ENCODE data around the gene CNPPD1.

The CNPPD1 gene

DNA sequence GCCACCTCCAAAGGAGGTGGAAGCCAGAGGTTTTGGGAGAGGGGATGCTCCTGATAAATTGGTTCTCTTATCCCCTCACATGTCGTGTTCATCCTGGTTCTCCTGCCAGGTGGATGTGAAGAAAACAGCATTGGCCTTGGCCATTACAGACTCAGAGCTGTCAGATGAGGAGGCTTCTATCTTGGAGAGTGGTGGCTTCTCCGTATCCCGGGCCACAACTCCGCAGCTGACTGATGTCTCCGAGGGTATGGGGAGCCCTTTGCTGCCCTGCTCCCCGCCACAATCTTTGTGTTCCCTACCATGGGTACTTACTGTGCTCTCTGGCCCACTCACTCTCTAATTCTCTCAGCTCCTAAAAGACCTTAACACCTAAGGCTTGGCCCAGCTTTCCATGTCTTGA, 4.8 kb upstream of the CNPPD1 start:
- DNase-seq, result no peak

DNA sequence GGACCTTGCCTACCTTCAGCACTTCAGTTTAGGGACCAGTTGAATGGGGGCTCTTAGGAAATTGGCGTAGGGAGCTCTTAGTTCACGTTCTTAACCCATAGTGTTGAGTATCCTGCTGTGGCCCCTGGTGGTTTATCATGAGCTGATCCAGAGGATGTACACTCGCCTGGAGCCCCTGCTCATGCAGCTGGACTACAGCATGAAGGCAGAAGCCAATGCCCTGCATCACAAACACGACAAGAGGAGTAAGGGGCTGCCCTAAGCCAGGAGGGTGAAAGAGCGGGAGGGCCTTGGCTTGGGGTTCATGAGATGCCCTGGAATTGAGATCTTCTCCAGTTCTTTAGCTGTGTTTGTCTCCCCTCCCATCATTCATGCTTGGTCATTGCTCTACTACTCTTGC, 4.2 kb upstream of the CNPPD1 start:
- no peak for DNase-seq

DNA sequence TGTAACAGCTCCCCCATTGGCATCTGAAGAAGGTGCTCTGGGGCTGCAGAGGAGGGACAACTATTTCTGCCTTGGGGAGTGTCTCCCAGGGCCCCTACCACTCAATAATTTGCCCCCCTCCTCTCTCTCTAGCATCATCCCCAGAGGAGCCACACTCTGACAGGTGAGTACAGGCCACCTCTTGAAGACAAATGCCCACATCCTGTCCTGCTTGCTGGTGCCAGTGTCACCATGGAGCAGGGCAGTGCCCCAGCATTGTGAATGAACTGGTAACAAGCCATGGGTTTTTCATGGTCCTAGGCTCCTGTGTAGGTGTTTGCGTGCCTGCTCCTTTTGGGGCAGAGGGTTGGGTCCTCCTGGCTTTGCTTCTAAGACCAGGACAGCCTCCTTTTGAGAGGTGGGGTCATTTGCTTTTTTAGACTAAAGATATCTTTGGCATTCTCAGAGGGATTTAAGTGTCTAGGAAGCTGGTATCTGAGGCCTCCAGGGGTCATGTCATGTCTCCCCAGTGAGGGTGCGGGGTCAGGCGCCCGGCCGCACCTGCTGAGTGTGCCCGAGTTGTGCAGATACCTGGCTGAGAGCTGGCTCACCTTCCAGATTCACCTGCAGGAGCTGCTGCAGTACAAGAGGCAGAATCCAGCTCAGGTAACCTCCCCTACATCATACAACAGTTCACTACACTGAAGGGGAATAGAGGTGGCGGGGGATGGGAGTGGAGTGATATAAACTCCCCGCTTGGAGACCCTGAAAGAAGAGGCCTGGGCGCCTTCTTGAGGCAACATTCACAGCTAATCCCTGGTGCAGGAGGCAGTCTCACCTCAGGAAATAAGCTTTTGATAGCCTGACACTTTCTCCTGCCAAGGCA, 3.1 kb upstream of the CNPPD1 start:
- no peak for DNase-seq

DNA sequence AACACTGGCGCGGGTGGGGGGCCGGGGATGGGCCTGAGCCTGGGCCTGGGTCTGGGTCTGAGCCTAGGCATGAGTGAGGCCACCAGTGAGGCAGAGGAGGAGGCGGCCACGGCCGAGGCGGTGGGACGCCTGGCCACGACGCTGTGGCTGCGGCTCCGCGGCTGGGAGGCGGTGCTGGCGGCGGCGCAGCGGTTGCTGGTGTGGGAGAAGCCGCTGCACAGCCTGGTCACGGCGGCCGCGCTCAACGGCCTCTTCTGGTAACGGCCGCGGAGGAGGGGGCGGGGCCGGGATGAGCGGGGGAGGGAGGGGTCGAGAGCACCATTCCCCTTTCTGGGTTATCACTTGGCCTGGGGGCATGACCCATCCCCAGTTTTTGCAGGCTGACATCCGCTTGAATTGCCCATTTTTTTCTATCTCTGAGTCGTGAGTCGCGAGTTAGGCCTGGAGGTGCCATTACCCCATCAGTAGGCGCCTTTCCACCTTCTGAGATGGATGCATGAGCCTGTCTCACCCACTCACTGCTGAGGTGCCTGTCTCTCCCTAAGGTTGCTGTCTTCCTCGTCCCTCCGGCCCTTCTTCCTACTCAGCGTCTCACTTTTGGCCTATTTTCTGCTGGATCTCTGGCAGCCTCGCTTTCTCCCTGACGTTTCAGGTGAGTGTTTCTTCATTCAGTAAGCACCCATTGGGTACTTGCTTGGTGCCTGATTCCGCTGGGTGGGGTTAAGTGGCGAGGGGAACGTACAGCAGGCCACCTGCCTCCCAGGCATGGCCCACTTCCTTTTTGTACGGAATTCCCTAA, 1.9 kb upstream of the CNPPD1 start:
- peak in 25 of 51 donors; percentile 19 to 83 (median 55) for DNase-seq

DNA sequence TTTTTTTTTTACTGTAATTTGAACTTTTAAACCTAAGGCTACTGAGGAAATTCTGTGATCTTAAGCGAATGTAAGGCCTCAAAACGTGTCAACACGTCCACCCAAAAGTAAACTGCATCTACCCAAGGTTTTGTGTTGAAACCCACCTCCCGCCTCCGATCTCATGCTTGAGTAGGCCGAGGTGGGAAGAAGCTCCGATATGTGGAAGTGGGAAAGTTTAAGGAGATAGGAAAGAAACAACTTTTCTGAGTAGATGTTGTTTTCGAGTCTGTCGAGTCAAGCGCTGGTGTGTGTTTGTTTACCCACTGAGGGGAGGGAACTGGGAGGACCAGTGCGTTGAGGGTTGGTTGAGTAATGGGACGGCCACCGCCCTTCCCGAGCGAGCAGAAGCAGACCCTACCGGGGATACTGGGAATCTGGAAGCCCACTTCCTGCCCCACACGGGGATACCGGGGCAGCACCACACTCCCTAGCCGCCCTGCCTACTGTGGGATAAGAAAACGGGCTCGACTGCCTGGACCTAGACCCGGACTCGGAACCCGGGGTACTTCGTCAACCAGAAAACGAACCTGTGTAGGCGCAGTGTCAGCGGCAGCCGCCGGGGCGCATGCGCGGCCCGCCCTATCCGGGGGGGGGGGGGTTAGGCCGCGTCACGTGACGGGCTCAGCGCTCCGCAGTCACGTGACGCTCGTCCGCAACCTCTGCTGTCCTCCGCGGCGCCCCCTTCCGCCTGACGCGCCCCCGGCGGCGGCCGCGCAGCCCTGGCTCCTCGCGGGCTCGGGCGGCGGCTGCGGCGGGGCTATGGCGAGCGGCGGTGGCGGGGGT, 1.0 kb upstream of the CNPPD1 start, which contains the start of gene RETREG2:
TSS of gene RETREG2 (plus strand) at position 724 of the 825 bp plus-strand sequence. CDS start at position 802, 78 bp downstream.
- DNase-seq, result peak; percentile 53 to 94 (median 79)

DNA sequence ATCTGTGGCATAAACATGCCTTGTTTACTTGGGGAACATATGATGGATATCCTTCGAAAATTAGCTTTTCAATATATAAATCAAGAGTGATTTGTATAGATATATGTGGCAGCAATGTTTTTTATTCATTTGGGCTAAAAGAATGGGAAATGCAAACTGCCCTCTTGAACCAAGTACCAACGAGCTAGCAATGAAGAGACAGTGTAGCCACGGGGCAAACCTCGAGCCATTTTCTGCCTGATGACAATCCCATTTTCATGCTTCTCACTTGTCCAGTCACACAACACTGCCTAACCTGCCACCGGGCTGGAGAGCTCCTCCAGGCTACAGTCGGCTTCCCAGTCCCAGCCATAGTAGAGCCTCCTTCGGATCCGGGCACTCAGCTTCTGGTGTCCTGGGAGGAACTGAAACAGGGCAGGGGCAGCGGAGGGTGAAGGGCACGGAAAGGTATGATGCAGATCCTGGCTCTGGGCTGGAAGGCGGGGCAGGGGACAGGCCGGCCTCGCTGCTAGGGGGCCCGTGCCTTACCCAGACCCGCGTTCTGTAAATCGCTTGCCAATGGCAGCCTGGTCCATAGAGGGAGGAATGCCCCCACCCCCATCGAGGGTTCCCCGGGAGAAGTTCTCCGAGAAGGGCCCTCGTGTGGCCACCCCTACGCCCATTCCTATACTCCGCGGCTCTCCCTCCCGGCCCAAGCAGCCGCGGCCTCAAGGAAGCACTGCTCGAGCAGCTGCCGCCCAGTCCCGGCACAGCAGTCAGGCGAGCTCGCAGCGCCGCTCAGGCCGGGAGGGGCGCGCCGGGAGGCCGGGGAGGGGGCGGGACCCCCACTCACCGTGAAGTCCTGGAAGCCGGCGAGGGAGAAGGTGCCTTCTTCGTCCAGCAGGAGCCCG, 552 bp downstream of the CNPPD1 start:
- peak in 35 of 51 donors; percentile 20 to 86 (median 55) for DNase-seq

DNA sequence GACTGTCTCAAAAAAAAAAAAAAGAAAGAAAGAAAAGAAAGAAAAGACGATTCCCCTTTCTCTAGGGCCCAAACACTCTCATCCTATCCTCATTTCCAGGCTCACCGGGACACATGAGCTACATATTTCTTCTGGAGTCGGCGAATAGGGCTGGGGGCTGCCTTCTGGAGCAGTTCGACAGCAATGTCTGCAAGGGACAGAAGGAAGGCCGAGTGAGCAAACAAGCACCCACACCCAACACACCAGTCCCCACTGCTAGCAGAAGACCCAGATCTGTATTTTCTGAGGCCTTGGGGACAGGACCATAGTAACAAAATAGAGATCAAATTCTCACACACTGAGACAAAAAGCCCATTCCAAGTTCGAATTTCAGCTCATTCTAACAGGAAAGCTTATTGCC, 1.2 kb downstream of the CNPPD1 start:
- DNase-seq, result no peak

DNA sequence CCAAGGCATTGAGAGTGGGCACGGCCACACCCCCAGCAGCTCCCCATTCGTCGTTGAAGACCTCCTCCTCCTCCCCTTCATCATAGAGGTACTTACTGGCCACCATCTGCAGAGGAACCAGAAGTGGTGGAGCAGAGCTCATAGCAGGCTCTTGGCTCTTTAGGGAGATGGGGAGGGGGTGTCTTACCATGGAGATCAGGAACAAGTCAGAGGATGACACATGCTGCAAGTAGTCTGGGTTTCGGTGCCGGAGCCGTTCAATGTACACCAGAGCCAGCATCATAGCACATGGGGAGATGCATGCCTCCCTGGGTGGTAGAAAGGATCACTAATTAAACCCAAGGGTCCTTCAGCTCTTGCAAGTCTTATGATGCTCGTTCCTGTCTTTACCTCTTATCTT, 1.9 kb downstream of the CNPPD1 start:
- DNase-seq, result no peak

DNA sequence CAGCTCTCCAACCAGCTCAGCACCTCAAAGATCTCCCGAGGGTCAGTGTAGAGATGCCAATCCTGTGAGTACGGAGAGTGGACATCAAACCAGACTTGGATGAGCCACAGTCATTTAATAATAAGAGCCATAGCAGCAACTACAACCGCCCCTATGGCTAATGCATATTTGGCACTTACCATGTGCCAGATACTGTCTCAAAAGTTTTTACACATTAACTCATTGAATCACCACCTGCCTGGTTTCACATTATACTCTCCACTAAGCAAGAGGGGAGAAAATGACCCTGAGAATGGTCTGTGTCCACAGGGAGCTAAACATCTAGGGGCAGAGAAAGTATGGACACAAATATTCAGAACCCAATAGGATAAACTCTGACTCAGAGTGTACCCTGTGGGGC, 2.6 kb downstream of the CNPPD1 start:
- no peak for DNase-seq

DNA sequence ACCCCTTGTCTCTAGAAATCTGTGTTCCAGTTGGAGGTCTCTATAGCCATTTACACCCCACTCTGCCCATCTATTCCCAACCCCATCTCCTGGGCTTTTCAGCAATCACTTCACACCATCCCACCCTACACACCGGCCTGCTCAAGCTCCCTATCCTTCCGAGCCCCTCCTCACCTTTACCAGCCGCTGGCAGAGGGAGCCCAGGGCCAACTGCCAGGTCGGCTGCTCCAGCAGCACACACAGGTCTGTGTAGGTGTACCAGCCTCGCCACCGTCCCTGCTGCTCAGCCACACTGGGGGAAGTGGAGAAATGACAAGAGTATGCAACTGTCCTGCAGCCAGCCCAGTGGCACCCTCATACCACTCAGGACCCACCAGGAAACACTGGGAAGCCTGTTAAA, 3.5 kb downstream of the CNPPD1 start:
- DNase-seq, result no peak

DNA sequence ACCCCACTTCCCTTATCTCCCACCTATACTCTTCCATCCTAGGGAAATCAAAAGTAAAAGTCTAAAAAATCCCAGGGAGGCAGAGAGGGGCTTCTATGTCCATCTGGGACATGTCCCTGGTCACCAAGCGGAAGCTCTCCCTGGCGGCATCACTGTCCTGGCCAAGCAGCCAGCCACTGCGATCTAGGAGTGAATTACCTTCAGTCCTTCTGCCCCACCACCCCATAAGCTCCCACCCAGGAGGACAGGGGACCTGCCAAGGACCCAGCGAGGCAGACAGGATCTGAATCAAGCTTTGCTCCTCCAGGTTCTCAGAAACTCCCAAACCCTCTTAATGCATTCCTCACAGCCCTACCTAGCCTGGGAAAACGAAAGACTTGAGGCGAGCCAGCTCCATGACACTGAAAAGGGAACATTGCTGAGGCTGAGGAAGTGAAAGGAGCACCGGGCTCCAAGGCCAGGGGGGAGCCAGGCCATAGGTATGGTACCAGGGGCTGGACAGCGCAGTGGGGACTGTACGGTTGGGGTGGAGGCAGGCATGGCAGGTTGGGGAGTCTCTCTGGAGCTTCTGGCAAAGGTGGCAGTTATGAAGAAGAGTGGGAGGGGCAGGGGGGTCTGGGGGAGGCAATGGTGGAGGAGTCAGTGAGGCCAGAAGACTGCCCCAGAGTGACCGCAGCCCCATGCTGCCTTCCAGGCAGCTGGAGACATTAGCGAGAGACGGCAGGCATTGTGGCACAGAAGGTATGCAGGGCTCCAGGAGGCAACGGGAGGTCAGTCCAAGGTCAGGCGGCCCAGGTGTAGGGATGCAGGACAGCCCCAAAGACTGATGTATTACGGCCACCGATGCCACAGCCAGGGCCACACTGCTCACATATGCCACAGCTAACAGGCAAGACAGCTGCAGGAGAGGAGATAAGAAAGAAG, 4.2 kb downstream of the CNPPD1 start:
- DNase-seq, result no peak

DNA sequence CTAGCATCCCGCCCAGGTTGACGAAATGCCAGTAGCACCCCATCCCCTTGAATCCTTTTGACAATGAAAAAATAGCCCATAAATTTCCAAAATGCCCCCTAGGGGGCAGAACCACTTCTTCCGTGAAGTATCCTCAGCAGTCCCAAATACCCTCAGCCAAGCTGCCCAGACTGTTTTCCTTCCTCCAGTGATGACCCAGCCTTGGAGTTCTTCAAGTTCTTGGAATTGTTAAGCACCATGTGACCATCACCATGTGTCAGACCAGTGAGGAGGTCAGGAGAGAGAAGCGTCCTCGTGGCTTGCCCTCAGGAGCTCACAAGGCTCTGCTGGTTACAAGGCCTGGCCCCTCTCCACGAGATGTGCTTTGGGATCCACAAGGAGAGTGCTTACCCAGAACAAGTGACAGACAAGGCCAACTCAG, 5.5 kb downstream of the CNPPD1 start:
- DNase-seq, result peak in 15 of 51 donors; percentile 10 to 44 (median 27)

DNA sequence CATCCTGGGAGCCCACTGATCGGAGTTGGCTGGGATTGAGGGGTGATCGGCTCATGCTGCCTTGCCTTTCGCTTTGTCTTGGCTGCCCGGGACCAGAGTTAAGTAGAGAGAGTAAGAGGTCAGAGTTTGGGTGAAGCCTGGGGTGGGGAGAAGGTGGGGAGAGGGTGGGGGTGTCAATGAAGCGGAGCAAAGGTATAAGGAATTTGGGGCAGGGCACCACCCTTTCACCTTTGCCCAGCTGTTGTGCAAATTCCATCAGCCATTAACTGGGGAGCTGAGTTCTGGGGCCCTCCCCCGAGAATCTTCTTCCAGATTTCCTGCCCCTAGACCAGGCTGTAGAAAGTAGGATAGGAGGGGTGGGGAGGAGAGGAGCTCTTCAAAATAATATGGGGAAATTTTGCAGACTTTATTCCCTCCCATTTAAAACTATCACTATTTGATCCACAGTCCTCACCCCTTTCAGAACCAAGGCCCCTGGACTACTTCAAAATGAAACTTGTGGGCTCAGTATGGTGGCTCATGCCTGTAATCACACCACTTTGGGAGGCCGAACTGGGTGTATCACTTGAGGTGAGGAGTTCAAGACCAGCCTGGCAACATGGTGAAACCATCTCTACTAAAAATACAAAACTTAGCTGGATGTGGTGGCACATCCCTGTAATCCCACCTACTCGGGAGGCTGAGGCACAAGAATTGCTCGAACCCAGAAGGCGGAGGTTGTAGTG, 6.6 kb downstream of the CNPPD1 start, which contains the start of gene SLC23A3:
TSS of gene SLC23A3 (minus strand) at position 100 of the 725 bp plus-strand sequence. CDS start at position 55, 45 bp downstream.
- no peak for DNase-seq

DNA sequence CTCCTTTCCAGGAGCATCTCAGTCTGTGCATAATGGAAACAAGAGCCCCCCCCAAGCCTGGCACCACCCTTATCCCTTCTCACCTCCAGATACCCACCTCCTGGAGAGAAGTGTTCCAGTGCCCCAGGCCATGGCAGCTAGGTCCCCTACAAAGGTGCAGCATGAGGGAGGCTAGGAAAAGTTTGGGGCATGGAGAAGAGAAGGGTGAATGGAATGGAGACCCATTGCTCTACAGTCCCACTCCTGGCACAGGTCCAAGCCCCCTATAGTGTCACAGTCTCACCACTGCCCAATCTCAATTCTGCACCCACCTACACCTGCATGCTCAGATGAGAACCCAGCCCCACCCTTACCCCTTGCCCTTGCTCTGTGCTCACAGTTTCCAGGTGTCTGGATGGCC, 7.8 kb downstream of the CNPPD1 start:
- DNase-seq, result no peak

DNA sequence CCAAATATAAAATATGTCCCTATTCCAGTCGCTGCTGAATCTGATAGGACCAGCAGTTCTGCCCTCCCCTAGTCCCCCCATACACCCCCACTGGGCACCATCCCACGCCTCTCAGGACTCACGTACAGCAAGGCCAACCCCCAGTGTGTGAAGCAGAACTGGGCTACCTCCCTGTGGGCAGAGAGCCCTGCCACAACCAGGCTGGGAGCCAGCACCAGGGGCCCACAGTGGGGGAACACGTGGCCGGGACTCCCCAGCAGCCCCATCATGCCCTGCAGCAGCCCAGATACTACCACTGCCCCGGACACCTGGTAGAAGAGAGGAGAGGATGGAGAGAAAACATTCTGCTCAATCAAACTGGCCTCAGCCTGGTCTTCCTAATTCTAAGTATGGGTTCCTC, 8.2 kb downstream of the CNPPD1 start:
- DNase-seq, result peak in 6 of 51 donors; percentile 4 to 25 (median 12)

DNA sequence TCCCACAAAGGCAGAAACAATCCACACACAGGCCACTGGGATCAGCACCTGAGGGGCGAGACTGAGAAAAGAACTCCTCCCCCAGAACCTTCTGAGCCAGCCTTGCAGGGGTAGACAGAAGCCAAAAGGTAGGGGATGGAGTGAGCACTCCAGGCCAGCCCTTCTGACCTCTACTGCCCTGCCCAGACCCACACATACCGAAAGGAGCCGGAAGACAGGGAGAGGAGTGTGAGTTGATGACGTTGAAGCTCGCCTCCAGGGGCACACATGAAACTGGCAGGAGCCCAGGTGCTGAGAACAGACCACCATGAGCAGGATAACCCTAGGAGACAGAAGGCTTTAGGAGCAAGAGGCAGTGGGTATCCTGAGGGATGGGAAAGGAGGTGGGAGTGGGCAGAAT, 8.7 kb downstream of the CNPPD1 start:
- DNase-seq, result no peak

DNA sequence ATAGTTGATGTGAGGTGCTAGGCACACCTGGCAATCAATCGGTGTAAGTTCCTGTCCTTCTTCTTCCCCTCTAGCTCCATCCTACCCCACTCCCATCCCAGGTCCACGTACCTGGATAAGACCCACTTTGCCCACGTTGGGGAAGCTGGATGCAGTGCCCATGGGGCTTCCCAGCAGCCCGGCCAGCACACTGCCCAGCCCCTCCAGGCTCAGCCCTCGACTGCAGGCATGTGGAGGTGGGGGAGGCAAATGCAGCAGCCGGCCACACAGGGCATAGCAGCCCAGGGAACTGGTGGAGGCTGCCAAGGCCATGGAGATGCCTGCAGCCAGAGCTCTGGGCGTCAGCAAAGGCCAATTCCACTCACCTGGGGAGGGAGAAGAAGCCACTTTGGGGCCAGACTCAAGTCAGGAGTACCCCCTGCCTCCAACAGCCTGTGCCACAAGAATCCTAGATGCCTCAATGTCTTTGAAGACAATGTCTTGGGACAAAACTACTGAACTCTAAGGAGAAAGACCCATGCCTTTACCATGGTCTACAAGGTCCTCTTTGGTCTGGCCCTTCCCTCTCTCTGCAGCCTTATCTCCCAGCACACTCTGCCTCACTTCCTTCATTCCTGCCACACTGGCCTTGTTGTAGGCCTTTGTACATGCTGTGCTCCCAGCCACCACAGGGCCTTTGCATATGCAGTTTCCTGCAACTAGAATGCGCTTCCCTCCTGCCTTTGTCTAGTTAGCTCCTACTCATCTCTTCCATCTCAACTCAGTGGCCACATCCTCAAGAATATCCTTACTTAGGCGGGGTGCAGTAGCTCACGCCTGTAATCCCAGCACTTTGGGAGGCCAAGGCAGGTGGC, 11.4 kb downstream of the CNPPD1 start:
- no peak for DNase-seq

DNA sequence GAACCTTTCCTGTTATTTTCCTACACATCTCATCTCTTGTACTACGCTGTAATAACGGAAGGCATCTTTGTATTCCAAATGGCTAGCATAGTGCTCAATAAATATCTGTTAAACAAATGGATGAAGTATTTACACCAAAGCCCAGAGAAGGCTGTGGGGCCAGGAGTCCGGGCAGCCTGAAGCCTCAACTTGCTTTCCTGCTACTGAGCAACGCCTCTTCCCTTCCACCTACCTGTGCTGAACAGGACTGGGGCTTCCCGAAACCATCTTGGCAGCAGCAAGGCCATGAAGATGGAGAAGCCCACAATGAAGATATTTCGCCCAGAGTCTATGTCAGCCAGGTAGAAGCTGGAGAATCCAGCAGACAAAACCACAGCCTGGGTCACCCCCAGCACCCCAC, 13.6 kb downstream of the CNPPD1 start:
- no peak for DNase-seq

All from hypothalamus (tissue), 51 donors.